SKM-1 treated with dmso at 0.1 percent for 144 hours (cell line): ENCODE data around the gene TOR4A.

Experiments
- DNase-seq: peaks from one replicate; lab custom pipeline; 2025; ENCODE audit not compliant: unreplicated experiment; lab: John Stamatoyannopoulos, UW

The TOR4A gene

GRCh38 chr9:137331929-137332328 lies 54.4 kb downstream of the TOR4A start:
- no peak for DNase-seq
